Spleen (tissue), 13 donors: ENCODE measurements around the gene TRIM74. TPM values are rescaled to one million over a fixed set of nuclear protein-coding genes. Genes with fewer than 3 reads are reported as not detected.
"Not testable (repeated sequence)": the region's sequence is repeated elsewhere in the genome, so short reads cannot be mapped to it uniquely, and the experiment has no call there.

ENCODE experiments used
- DNase-seq: peaks from one replicate; pipeline ENCODE4 v3.0.0-alpha.2; 2020
- H3K27ac ChIP-seq, 8 donors: fragments of 200-600 bp; sonication (generic) in 7 of 8; 1 replicate in 4 of 8; 2 replicates in 4 of 8; pipeline versions ENCODE4 v1.5.0 to v1.8.0; 2016 to 2021; ENCODE audit warnings: inconsistent platforms in 4 of 8, mild to moderate bottlenecking in 4 of 8, moderate library complexity in 1 of 8
- H3K27me3 ChIP-seq, 7 donors: fragments of 200-600 bp; sonication (generic) in 6 of 7; replicated peaks in 1 of 7; 1 replicate in 4 of 7; 2 replicates in 3 of 7; pipeline versions ENCODE4 v1.5.0 to v1.8.0; 2016 to 2021; ENCODE audit warnings: inconsistent platforms in 3 of 7, mild to moderate bottlenecking in 1 of 7
- H3K36me3 ChIP-seq, 6 donors: fragments of 200-600 bp; sonication (generic) in 5 of 6; 1 replicate in 4 of 6; 2 replicates in 2 of 6; pipeline versions ENCODE4 v1.5.0 to v1.8.0; 2016 to 2021; ENCODE audit warnings: inconsistent platforms in 2 of 6
- H3K4me1 ChIP-seq, 6 donors: fragments of 200-600 bp; sonication (generic) in 5 of 6; 1 replicate in 3 of 6; 2 replicates in 3 of 6; pipeline versions ENCODE4 v1.5.0 to v1.8.0; 2016 to 2021; ENCODE audit warnings: inconsistent platforms in 3 of 6
- H3K4me3 ChIP-seq, 8 donors: fragments of 200-600 bp; sonication (generic) in 7 of 8; 1 replicate in 4 of 8; 2 replicates in 4 of 8; pipeline versions ENCODE4 v1.5.0 to v1.8.0; 2016 to 2021; ENCODE audit warnings: inconsistent platforms in 4 of 8, mild to moderate bottlenecking in 4 of 8, moderate library complexity in 2 of 8
- H3K9me3 ChIP-seq, 8 donors: fragments of 200-600 bp; sonication (generic) in 7 of 8; 1 replicate in 4 of 8; 2 replicates in 4 of 8; pipeline versions ENCODE4 v1.5.0 to v1.8.0; 2016 to 2021; ENCODE audit warnings: inconsistent platforms in 4 of 8
- POLR2A ChIP-seq, 3 donors: fragments of 450-650 bp; IDR thresholded peaks; one replicate each; pipeline ENCODE4 v1.5.1; 2017; ENCODE audit warnings: antibody characterized with exemption in 3 of 3, mild to moderate bottlenecking in 1 of 3
- POLR2AphosphoS5 ChIP-seq, 3 donors: sonication (generic); formaldehyde crosslinking; IDR thresholded peaks; one replicate each; pipeline ENCODE4 v1.5.1; 2017; ENCODE audit warnings: antibody characterized with exemption in 3 of 3
- WGBS, 5 donors: extraction: QIAGEN DNeasy Blood & Tissue Kit in 3 of 5; methylation state at CpG; one replicate each; pipeline versions ENCODE4 v1.1.5 to v1.1.7; 2013 to 2018; 5-methylcytosine and 5-hydroxymethylcytosine counted together
- intact Hi-C: fragments of 100-400 bp; cut with DNase I; formaldehyde crosslinking; loops from one replicate; pipeline ENCODE4 v1.15.0; 2023; ENCODE audit warnings: low total_unique reads
- long read RNA-seq, 2 donors: transcript quantifications; one replicate each; lab custom pipeline, GENCODE V29; 2026
- polyA plus RNA-seq, 3 donors: library from polyadenylated mRNA; stranded (reverse); fragments of 200-250 nt; gene quantifications; one replicate each; pipeline ENCODE4 v1.2.1, GENCODE V29; 2013
- total RNA-seq, 7 donors: library from RNA; depleted of rRNA in 3 of 7; stranded (reverse); fragments of >200 nt in 3 of 7; fragmentation: NEBNext Ultra II Directional in 4 of 7; extraction: Animal tissue kit (Norgen Biotek cat#: 25700) in 4 of 7; gene quantifications; one replicate each; pipeline versions ENCODE4 v1.1.0 to v1.2.1, GENCODE V29; 2016 to 2021
- TF ChIP-seq, protein P1 (sequence below), 11 experiments: fragments of 200-600 bp in 7 of 11; fragments of 450-650 bp in 4 of 11; sonication (generic) in 4 of 11; IDR thresholded peaks in 8 of 11; conservative IDR thresholded peaks in 3 of 11; 1 replicate in 7 of 11; 2 replicates in 4 of 11; pipeline versions ENCODE4 v1.4.0 to v1.8.0; 2016 to 2021; ENCODE audit warnings: antibody characterized with exemption in 11 of 11, inconsistent platforms in 4 of 11, mild to moderate bottlenecking in 1 of 11
- donor health status: healthy with polysubstance abuse.
- donor health status: DM: no; HTN: no; CAD: no; lungs with moderate emphysema.
- donor health status: DM: no; HTN: no; CAD: no.
- donor health status: Bipolar disorder and iron deficiency.
- donor health status: healthy.
- donor health status: DM: no; HTN: no; CAD: no.
- donor health status: DM: yes; HTN: yes; CAD: no.

TRIM74 gene
- total RNA-seq: 1 to 10 TPM in 3 of 7 donors, under 1 TPM in 1, not detected in 3; 0.23 to 1.4 (median 1.2) TPM
- polyA plus RNA-seq: 1 to 10 TPM in 1 of 3 donors, under 1 TPM in 2; 0.64 to 1.9 (median 0.74) TPM
- long read RNA-seq, donor 1: 0 reads
- long read RNA-seq, donor 2: 0 reads

DNA sequence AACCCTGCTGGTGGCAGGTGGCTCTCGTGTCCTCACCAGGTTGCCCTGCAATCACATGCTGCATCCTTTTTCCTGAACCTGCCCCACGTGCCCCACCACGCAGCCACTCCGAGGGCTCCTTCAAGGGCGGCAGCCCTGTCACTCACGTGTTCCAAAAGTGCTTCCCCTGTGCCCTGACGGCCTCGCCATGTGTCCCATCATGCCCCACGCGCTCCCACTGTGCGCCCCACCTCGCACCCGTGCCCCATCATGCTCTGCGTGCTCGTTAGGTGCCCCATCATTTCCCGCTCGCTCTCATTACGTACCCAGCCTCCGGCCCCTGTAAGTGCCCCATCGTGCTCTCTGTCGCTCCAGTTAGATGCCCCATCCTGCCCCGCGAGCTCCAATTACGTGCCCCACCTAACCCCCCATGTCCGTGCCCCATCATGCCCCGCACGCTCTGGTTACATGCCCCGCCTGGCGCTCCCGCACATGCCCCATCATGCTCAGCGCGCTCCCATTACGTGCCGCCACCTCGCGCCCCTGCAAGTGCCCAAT is at the start of gene TRIM74:
TSS of gene TRIM74 (minus strand) at position 487 of the 537 bp plus-strand sequence. CDS start 3,309 bp downstream, outside the sequence.
- H3K36me3 ChIP-seq, H3K27me3 ChIP-seq, H3K4me1 ChIP-seq, H3K27ac ChIP-seq, intact Hi-C loops, H3K9me3 ChIP-seq, H3K4me3 ChIP-seq: not testable (repeated sequence)
- 39 to 80% (median 61%) methylated on average over 7 to 11 of the region's 36 CpGs for WGBS, 5 donors
- peak in 1 of 3 donors; percentile 15 for TF ChIP-seq POLR2AphosphoS5 (IDR thresholded peaks at IDR 0.05)
- DNase-seq: peak; percentile 25

- 15 to 24% (median 17%) methylated on average over 10 of the region's 10 CpGs for WGBS, 5 donors
- Histone ChIP-seq H3K27ac (peak overlapping the region in 4 of 8 donors; percentile 90 to 96 (median 91)), H3K4me3 (peak overlapping the region in 5 of 8 donors; percentile 23 to 76 (median 66)), H3K4me1 (peaks cover 3 to 15% (median 7%) of the 10 kb centered on the region in 6 donors)
- H3K36me3 ChIP-seq, intact Hi-C loops, H3K9me3 ChIP-seq, H3K27me3 ChIP-seq: not testable (repeated sequence)
- peak; percentile 79 for DNase-seq
Observed at GRCh38 chr7:73006491-73006890, 37.2 kb upstream of the TRIM74 start.

DNA sequence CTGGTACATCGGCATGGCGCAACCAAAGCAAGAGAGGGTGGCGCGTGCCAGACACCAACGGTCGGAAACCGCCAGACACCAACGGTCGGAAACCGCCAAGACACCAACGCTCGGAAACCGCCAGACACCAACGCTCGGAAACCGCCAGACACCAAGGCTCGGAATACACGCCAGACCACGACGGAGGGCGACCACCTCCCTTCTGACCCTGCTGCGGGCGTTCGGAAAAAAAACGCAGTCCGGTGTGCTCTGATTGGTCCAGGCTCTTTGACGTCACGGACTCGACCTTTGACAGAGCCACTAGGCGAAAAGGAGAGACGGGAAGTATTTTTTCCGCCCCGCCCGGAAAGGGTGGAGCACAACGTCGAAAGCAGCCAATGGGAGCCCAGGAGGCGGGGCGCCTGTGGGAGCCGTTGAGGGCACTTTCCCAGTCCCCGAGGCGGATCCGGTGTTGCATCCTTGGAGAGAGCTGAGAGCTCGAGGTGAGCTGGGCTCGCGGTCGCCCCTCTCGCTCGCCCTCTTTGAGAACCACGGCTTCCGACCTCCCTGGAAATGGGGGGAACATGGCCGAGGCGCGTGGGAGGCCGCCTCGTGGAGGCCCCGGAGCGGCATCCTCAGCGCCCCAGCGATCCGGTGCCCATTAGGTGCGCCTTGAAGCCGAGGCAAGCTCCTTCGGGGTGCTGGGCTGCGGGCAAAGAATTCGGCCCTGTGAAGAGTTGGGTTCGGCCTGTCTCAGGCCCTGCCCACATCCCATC is 36.6 kb upstream of the TRIM74 start:
- intact Hi-C loops, H3K27me3 ChIP-seq, H3K9me3 ChIP-seq, H3K36me3 ChIP-seq: not testable (repeated sequence)
- WGBS, 5 donors: 0 to 1% (median 0%) methylated on average over 14 to 50 of the region's 66 CpGs
- TF ChIP-seq POLR2A (IDR thresholded peaks at IDR 0.05) (peak; percentile 55 to 85 (median 65)), POLR2AphosphoS5 (IDR thresholded peaks at IDR 0.05) (peak; percentile 82 to 98 (median 94))
- TF ChIP-seq, protein P1, sequence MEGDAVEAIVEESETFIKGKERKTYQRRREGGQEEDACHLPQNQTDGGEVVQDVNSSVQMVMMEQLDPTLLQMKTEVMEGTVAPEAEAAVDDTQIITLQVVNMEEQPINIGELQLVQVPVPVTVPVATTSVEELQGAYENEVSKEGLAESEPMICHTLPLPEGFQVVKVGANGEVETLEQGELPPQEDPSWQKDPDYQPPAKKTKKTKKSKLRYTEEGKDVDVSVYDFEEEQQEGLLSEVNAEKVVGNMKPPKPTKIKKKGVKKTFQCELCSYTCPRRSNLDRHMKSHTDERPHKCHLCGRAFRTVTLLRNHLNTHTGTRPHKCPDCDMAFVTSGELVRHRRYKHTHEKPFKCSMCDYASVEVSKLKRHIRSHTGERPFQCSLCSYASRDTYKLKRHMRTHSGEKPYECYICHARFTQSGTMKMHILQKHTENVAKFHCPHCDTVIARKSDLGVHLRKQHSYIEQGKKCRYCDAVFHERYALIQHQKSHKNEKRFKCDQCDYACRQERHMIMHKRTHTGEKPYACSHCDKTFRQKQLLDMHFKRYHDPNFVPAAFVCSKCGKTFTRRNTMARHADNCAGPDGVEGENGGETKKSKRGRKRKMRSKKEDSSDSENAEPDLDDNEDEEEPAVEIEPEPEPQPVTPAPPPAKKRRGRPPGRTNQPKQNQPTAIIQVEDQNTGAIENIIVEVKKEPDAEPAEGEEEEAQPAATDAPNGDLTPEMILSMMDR (IDR thresholded peaks at IDR 0.05 in 8 of 11, conservative IDR thresholded peaks at IDR 0.05 in 3 of 11): peak in 1 of 11 experiments; percentile 19
- H3K4me1 ChIP-seq: peaks cover 3 to 15% (median 7%) of the 10 kb centered on the region in 6 donors
- H3K27ac ChIP-seq: peak overlapping the region; percentile 73 to 96 (median 90)
- peak; percentile 94 for DNase-seq
- peak overlapping the region; percentile 45 to 76 (median 64) for H3K4me3 ChIP-seq

- intact Hi-C loops: not testable (repeated sequence)
- peak; percentile 94 for DNase-seq
- 0 to 1% (median 0%) methylated on average over 16 to 18 of the region's 30 CpGs; no CpG with 5 or more reads in 1 of the 5 donors for WGBS, 5 donors
Observed at GRCh38 chr7:73005356-73005692, 36.1 kb upstream of the TRIM74 start.

GRCh38 chr7:72997887-72998468 is 28.7 kb upstream of the TRIM74 start:
- H3K36me3 ChIP-seq, H3K27me3 ChIP-seq, DNase-seq, intact Hi-C loops, H3K27ac ChIP-seq, H3K9me3 ChIP-seq, H3K4me1 ChIP-seq, H3K4me3 ChIP-seq: not testable (repeated sequence)
- WGBS, 5 donors: no CpG with 5 or more reads among the region's 11 CpGs

More at GRCh38 chr7:73005356-73005692, 36.1 kb upstream of the TRIM74 start:
- not testable (repeated sequence) for H3K9me3 ChIP-seq, H3K27me3 ChIP-seq, H3K36me3 ChIP-seq
- Histone ChIP-seq H3K27ac (peak overlapping the region; percentile 73 to 96 (median 90)), H3K4me3 (peak overlapping the region; percentile 45 to 76 (median 64)), H3K4me1 (peaks cover 3 to 15% (median 7%) of the 10 kb centered on the region in 6 donors)

DNA sequence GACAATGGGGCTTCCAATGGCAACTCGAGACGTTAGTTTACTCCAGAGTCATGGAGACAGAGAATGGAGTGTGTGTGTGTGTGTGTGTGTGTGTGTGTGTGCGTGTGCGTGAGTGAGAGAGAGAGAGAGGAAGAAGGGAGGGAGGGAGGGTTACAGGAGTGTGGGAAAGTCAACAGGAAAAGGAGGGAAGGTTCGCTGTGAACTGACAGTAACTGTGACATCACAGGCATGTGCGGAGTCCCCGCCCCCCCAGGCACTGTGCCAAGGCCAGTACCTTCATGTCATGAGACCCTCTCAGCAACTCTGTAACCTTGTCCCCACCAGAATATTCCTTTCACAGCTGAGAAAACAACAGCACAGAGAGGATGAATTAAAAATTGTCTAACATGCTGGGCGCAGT is 28.2 kb upstream of the TRIM74 start:
- H3K4me1 ChIP-seq, H3K27ac ChIP-seq, intact Hi-C loops, DNase-seq, H3K9me3 ChIP-seq, H3K36me3 ChIP-seq, H3K27me3 ChIP-seq, H3K4me3 ChIP-seq: not testable (repeated sequence)
- WGBS, 5 donors: 62 to 93% (median 70%) methylated on average over 3 to 5 of the region's 8 CpGs

GRCh38 chr7:72995484-72995883 is 26.2 kb upstream of the TRIM74 start:
- H3K36me3 ChIP-seq, H3K27me3 ChIP-seq, intact Hi-C loops, H3K4me1 ChIP-seq, H3K4me3 ChIP-seq, H3K9me3 ChIP-seq, H3K27ac ChIP-seq, DNase-seq: not testable (repeated sequence)
- 97 to 100% (median 97%) methylated on average over 6 to 8 of the region's 8 CpGs; no CpG with 5 or more reads in 1 of the 5 donors for WGBS, 5 donors

GRCh38 chr7:72990146-72990913 is 21.1 kb upstream of the TRIM74 start:
- H3K36me3 ChIP-seq, H3K27ac ChIP-seq, H3K9me3 ChIP-seq, H3K4me1 ChIP-seq, H3K27me3 ChIP-seq, H3K4me3 ChIP-seq, intact Hi-C loops, DNase-seq: not testable (repeated sequence)
- 68 to 86% (median 80%) methylated on average over 6 to 10 of the region's 14 CpGs; no CpG with 5 or more reads in 1 of the 5 donors for WGBS, 5 donors

DNA sequence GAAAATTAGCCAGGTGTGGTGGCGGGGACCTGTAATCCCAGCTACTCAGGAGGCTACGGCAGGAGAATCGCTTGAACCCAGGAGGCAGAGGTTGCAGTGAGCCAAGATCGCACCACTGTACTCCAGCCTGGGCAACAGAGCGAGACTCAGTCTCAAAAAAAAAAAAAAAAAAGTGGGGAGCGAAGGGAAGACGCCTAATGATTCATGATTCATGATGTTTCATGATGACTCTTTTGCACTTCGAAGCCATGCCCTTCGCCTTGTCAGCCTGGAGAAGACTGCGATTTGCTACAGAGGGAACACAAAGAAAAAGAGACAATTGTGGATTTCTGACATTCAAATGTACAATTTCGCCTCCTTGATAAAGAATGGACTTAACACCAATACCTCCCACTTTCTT is 12.8 kb upstream of the TRIM74 start:
- H3K4me1 ChIP-seq, DNase-seq, H3K27me3 ChIP-seq, H3K27ac ChIP-seq, H3K9me3 ChIP-seq, H3K4me3 ChIP-seq, intact Hi-C loops, H3K36me3 ChIP-seq: not testable (repeated sequence)
- WGBS, 5 donors: 92 to 100% (median 94%) methylated on average over 1 to 7 of the region's 11 CpGs
